ENCODE measurements around the gene AIG1.
"Not testable (repeated sequence)": the region's sequence is repeated elsewhere in the genome, so short reads cannot be mapped to it uniquely, and the experiment has no call there.

Gene AIG1

GRCh38 chr6:143068001-143068400 is 7.3 kb downstream of the AIG1 start:
- Histone ChIP-seq H3K4me3 (ENCODE audit: low read depth, low read length) (no peak overlapping the region), H3K36me3 (ENCODE audit: insufficient read depth, low read length) (no peaks in the 10 kb centered on the region), H3K4me1 (ENCODE audit: control insufficient read depth, insufficient read depth, low read length, unreplicated experiment) (no peaks in the 10 kb centered on the region), H3K79me2 (ENCODE audit: control insufficient read depth, insufficient read depth, low read length, unreplicated experiment) (no peaks in the 10 kb centered on the region), H3K27me3 (ENCODE audit: insufficient read depth, low read length) (no peaks in the 10 kb centered on the region), H3K27ac (ENCODE audit: low read depth, low read length) (no peak overlapping the region), H2AFZ (ENCODE audit: low read length, unreplicated experiment) (no peak overlapping the region)

DNA sequence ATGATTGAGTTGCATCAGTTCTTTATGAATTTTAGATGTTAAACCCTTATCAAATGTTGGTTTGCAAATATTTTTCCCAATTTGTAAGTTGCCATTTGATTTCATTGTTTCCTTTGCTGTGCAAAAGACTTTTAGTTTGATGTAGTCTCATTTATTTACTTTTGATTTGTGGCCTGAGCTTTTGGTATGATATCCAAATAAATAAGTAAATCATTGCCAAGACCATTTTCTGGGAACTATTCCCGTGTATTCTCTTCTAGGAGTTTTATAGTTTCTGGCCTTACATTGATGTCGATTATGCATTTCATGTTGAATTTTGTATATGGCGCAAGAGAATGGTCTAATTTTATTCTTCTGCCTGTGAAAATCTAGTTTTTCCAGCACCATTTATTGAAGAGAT is 13.4 kb downstream of the AIG1 start:
- no peaks in the 10 kb centered on the region for H3K27me3 ChIP-seq (ENCODE audit: insufficient read depth, low read length)
- no peaks in the 10 kb centered on the region for H3K79me2 ChIP-seq (ENCODE audit: control insufficient read depth, insufficient read depth, low read length, unreplicated experiment)
- H2AFZ ChIP-seq (ENCODE audit: low read length, unreplicated experiment), result no peak overlapping the region
- no peak overlapping the region for H3K4me3 ChIP-seq (ENCODE audit: low read depth, low read length)
- peaks cover 12% of the 10 kb centered on the region; the same call in 1 of the 2 replicates for H3K36me3 ChIP-seq (ENCODE audit: insufficient read depth, low read length)
- H3K4me1 ChIP-seq (ENCODE audit: control insufficient read depth, insufficient read depth, low read length, unreplicated experiment), result no peaks in the 10 kb centered on the region
- no peak overlapping the region for H3K27ac ChIP-seq (ENCODE audit: low read depth, low read length)

- Histone ChIP-seq H3K36me3 (ENCODE audit: insufficient read depth, low read length) (peaks cover 12% of the 10 kb centered on the region; the same call in 1 of the 2 replicates), H3K27me3 (ENCODE audit: insufficient read depth, low read length) (no peaks in the 10 kb centered on the region), H2AFZ (ENCODE audit: low read length, unreplicated experiment) (no peak overlapping the region), H3K27ac (ENCODE audit: low read depth, low read length) (no peak overlapping the region), H3K4me3 (ENCODE audit: low read depth, low read length) (no peak overlapping the region), H3K4me1 (ENCODE audit: control insufficient read depth, insufficient read depth, low read length, unreplicated experiment) (no peaks in the 10 kb centered on the region), H3K79me2 (ENCODE audit: control insufficient read depth, insufficient read depth, low read length, unreplicated experiment) (no peaks in the 10 kb centered on the region)
Observed at GRCh38 chr6:143074670-143075318, 14.1 kb downstream of the AIG1 start.

- peaks cover 9% of the 10 kb centered on the region; the same call in 1 of the 2 replicates for H3K36me3 ChIP-seq (ENCODE audit: insufficient read depth, low read length)
- no peaks in the 10 kb centered on the region for H3K79me2 ChIP-seq (ENCODE audit: control insufficient read depth, insufficient read depth, low read length, unreplicated experiment)
- H3K4me3 ChIP-seq (ENCODE audit: low read depth, low read length), result no peak overlapping the region
- no peaks in the 10 kb centered on the region for H3K4me1 ChIP-seq (ENCODE audit: control insufficient read depth, insufficient read depth, low read length, unreplicated experiment)
- no peaks in the 10 kb centered on the region for H3K27me3 ChIP-seq (ENCODE audit: insufficient read depth, low read length)
- H2AFZ ChIP-seq (ENCODE audit: low read length, unreplicated experiment), result no peak overlapping the region
- H3K27ac ChIP-seq (ENCODE audit: low read depth, low read length), result no peak overlapping the region
Observed at GRCh38 chr6:143078468-143079324, 18.0 kb downstream of the AIG1 start.

DNA sequence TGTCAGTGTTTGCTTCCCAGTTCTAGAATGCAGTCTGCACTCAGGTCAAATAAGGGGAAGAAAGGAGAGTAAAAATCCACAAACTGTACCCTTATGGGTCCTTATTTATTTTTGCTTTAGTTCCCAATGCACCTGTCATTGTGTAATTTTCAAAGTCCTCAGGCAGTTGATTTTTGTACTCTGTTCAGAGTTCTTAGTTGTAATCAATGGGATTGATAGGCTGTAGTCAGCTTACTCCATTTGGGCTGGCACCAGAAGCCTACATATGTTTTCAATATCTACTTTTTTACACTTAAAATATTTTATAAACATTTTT is 18.6 kb downstream of the AIG1 start:
- Histone ChIP-seq H3K4me1 (ENCODE audit: control insufficient read depth, insufficient read depth, low read length, unreplicated experiment) (no peaks in the 10 kb centered on the region), H3K27ac (ENCODE audit: low read depth, low read length) (no peak overlapping the region), H3K4me3 (ENCODE audit: low read depth, low read length) (no peak overlapping the region), H3K36me3 (ENCODE audit: insufficient read depth, low read length) (peaks cover 7% of the 10 kb centered on the region; the same call in 1 of the 2 replicates), H2AFZ (ENCODE audit: low read length, unreplicated experiment) (no peak overlapping the region), H3K27me3 (ENCODE audit: insufficient read depth, low read length) (no peaks in the 10 kb centered on the region), H3K79me2 (ENCODE audit: control insufficient read depth, insufficient read depth, low read length, unreplicated experiment) (no peaks in the 10 kb centered on the region)

DNA sequence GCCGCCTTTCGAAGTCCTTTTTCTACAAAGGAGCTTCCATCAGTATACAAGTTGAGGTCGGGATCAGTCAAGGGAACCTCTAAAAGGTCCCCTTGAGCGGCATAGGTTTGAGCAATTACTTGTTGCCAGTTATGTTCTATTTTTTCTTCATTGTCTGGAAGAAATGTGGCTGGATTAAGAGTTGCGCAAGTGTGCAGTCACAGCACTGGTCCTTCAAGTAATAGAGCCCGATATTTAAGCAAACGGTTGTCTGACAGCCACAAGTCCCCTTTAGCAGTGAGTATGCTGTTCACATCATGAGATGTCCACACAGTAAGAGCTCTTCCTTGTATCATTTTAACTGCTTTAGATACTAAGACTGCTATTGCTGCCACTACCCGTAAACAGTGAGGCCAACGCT is 21.6 kb downstream of the AIG1 start:
- not testable (repeated sequence) for H3K4me1 ChIP-seq (ENCODE audit: control insufficient read depth, insufficient read depth, low read length, unreplicated experiment); H3K79me2 ChIP-seq (ENCODE audit: control insufficient read depth, insufficient read depth, low read length, unreplicated experiment); H3K4me3 ChIP-seq (ENCODE audit: low read depth, low read length); H3K27me3 ChIP-seq (ENCODE audit: insufficient read depth, low read length); H2AFZ ChIP-seq (ENCODE audit: low read length, unreplicated experiment); H3K36me3 ChIP-seq (ENCODE audit: insufficient read depth, low read length); H3K27ac ChIP-seq (ENCODE audit: low read depth, low read length)

- not testable (repeated sequence) for H3K4me1 ChIP-seq (ENCODE audit: control insufficient read depth, insufficient read depth, low read length, unreplicated experiment); H3K4me3 ChIP-seq (ENCODE audit: low read depth, low read length); H3K27ac ChIP-seq (ENCODE audit: low read depth, low read length); H3K36me3 ChIP-seq (ENCODE audit: insufficient read depth, low read length); H3K79me2 ChIP-seq (ENCODE audit: control insufficient read depth, insufficient read depth, low read length, unreplicated experiment); H2AFZ ChIP-seq (ENCODE audit: low read length, unreplicated experiment); H3K27me3 ChIP-seq (ENCODE audit: insufficient read depth, low read length)
Observed at GRCh38 chr6:143084019-143084418, 23.3 kb downstream of the AIG1 start.

DNA sequence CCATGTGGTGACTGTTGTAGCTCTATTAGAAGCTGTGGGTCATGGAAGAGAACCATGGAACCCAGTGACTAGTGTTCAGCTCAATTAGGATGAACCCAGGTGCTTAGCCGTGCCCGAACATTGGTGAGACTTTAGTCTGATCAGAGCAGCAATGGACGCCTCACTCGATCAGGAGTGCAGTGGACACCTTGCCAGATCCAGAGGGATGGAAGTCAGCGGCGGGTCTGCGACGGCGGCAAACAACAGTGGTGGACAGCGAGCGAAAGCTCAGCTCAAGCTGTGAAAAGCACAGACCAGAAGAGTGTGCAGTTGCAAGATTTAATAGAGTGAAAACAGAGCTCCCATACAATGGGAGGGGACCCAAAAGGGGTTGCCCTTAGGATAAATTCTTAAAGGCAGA is 26.6 kb downstream of the AIG1 start:
- H3K79me2 ChIP-seq (ENCODE audit: control insufficient read depth, insufficient read depth, low read length, unreplicated experiment); H2AFZ ChIP-seq (ENCODE audit: low read length, unreplicated experiment); H3K27ac ChIP-seq (ENCODE audit: low read depth, low read length); H3K4me1 ChIP-seq (ENCODE audit: control insufficient read depth, insufficient read depth, low read length, unreplicated experiment); H3K36me3 ChIP-seq (ENCODE audit: insufficient read depth, low read length); H3K4me3 ChIP-seq (ENCODE audit: low read depth, low read length); H3K27me3 ChIP-seq (ENCODE audit: insufficient read depth, low read length): not testable (repeated sequence)

GRCh38 chr6:143087856-143088255 is 27.2 kb downstream of the AIG1 start:
- H3K36me3 ChIP-seq (ENCODE audit: insufficient read depth, low read length), result no peaks in the 10 kb centered on the region
- no peaks in the 10 kb centered on the region for H3K79me2 ChIP-seq (ENCODE audit: control insufficient read depth, insufficient read depth, low read length, unreplicated experiment)
- no peak overlapping the region for H3K27ac ChIP-seq (ENCODE audit: low read depth, low read length)
- no peaks in the 10 kb centered on the region for H3K4me1 ChIP-seq (ENCODE audit: control insufficient read depth, insufficient read depth, low read length, unreplicated experiment)
- H2AFZ ChIP-seq (ENCODE audit: low read length, unreplicated experiment), result no peak overlapping the region
- no peak overlapping the region for H3K4me3 ChIP-seq (ENCODE audit: low read depth, low read length)
- no peaks in the 10 kb centered on the region for H3K27me3 ChIP-seq (ENCODE audit: insufficient read depth, low read length)

DNA sequence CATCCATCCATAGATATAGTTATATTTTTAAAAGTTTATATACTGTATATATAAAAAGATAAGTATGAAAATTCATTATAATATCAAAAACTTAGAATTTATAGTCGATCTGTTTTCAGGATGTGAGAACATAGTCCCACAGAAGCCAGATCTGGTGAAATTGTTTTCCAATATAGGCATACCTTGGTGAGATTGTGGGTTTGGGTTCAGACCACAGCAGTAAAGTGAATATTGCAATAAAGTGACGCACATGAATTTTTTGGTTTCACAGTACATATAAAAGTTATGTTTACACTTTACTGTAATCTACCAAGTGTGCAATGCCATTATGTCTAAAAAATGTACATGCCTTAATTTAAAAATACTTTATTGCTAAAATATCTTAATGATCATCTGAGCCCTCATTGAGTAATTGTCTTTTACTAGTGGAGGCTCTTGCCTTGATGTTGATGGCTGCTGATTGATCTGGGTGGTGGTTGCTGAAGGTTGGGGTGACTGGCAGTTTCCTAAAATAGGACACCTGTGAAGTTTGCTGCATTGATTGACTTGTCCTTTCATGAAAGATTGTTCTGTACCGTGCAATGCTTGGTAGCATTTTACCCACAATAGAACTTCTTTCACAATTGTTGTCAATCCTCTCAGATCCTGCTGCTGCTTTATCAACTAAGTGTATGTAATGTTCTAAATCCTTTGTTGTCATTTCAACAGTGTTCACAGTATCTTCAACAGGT is 29.8 kb downstream of the AIG1 start:
- H2AFZ ChIP-seq (ENCODE audit: low read length, unreplicated experiment), result no peak overlapping the region
- no peaks in the 10 kb centered on the region for H3K4me1 ChIP-seq (ENCODE audit: control insufficient read depth, insufficient read depth, low read length, unreplicated experiment)
- H3K36me3 ChIP-seq (ENCODE audit: insufficient read depth, low read length), result no peaks in the 10 kb centered on the region
- H3K27me3 ChIP-seq (ENCODE audit: insufficient read depth, low read length), result no peaks in the 10 kb centered on the region
- no peaks in the 10 kb centered on the region for H3K79me2 ChIP-seq (ENCODE audit: control insufficient read depth, insufficient read depth, low read length, unreplicated experiment)
- no peak overlapping the region for H3K27ac ChIP-seq (ENCODE audit: low read depth, low read length)
- H3K4me3 ChIP-seq (ENCODE audit: low read depth, low read length), result no peak overlapping the region
